LNCaP clone FGC (cell line): Measurements from ENCODE around the gene MAST4.

Experiments
- DNase-seq: peaks from one replicate; pipeline ENCODE4 v3.0.0-alpha.2; 2011; ENCODE audit warnings: low read depth
- H3K4me3 ChIP-seq: 2 replicates; pipeline ENCODE4 v1.5.1; 2011; ENCODE audit warnings: mild to moderate bottlenecking, low read depth, low read length, control low read depth
- TF ChIP-seq, protein P1 (sequence below): IDR thresholded peaks from 2 replicates; pipeline ENCODE4 v1.5.1; 2012; ENCODE audit warnings: mild to moderate bottlenecking; ENCODE audit not compliant: control insufficient read depth, insufficient read depth; ENCODE audit errors: extremely low read depth

MAST4 gene

DNA sequence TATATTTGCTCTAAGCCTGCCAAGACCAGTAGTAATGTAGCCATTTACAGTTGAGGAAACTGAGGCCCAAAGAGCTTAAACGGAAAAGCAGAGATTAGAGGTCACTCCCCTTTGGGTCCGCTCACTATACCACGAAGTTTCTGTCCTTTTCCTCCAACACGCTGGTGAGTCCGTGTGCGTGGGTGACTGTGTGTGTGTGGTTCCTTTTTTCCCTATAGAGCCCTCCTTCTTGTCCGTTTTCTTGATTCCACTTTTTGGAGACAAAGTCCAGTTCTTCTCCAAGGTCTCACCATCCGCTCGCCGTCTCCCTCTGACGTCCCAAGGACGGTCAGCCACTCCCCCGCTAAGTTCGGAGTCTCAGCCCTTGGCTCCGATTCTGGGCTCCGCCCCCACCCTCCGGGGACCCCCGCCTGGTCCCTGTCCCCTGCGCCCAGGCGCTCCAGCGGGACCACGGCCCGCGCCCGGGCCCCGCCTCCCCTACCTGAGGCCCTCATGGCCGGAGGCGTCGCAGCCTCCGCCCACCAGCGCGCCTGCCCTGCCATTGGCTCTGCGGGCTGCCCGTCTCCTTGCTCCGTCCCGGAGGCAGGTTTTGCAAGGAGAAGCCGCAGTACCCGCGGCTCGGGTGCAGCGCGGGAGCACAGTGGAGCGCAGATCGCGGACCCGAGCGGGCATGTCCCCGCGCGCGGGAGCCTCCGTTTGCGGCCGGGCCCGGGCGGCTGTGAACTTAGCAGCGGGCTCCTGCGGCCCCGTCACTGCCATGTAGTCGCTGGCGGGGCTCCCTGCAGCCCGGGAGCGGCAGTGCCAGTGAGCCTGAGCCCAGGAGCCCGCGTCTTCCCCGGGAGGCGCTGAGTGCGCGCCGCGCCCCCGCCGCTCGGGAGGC is at the start of gene MAST4:
MAST4 (plus strand) TSS at position 638 of the 880 bp plus-strand sequence. CDS start 263 bp downstream, outside the sequence.
- H3K4me3 ChIP-seq: peak within 1 kb of the TSS; percentile 64
- TF ChIP-seq, protein P1, sequence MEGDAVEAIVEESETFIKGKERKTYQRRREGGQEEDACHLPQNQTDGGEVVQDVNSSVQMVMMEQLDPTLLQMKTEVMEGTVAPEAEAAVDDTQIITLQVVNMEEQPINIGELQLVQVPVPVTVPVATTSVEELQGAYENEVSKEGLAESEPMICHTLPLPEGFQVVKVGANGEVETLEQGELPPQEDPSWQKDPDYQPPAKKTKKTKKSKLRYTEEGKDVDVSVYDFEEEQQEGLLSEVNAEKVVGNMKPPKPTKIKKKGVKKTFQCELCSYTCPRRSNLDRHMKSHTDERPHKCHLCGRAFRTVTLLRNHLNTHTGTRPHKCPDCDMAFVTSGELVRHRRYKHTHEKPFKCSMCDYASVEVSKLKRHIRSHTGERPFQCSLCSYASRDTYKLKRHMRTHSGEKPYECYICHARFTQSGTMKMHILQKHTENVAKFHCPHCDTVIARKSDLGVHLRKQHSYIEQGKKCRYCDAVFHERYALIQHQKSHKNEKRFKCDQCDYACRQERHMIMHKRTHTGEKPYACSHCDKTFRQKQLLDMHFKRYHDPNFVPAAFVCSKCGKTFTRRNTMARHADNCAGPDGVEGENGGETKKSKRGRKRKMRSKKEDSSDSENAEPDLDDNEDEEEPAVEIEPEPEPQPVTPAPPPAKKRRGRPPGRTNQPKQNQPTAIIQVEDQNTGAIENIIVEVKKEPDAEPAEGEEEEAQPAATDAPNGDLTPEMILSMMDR: no peak
- peak; percentile 82 for DNase-seq

DNA sequence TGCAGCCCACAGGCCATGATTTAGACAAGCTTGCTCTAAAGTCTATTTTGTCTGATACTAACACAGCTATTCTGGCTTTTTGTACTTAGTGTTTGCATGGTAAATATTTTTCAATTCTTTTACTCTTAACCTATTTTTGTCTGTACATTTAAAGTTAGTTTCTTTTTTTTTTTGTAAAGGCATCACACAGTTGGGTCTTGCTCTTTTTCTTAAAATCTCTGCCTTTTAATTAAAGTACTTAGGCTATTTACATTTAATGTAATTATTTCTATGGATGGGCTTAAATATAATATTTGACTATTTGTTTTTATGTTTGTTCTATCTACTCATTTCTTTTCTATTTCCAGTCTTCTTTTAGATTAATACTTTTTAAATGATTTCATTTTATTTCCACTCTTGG is 49.7 kb upstream of the MAST4 start:
- no peak for DNase-seq
- no peak overlapping the region for H3K4me3 ChIP-seq
- TF ChIP-seq, protein P1: no peak

DNA sequence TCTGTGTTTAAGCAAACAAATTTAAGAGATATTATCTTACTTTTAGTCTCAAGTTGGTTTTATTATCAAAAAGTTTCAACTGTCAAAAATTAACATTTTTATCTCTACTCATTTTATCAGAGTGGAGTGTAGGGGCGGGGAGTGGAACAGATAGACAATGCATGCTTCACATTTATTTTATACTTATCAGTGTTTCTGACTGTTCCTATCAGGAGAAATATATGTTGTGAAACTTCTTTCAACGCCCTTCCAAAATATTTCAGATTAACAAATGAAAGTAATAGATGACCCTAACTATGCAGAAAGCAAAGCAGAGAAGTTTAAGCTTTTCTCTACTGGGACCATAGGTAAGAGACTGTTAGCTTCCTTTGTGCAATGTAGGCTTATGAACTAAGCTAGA is 44.9 kb upstream of the MAST4 start:
- TF ChIP-seq, protein P1: no peak
- DNase-seq: no peak

DNA sequence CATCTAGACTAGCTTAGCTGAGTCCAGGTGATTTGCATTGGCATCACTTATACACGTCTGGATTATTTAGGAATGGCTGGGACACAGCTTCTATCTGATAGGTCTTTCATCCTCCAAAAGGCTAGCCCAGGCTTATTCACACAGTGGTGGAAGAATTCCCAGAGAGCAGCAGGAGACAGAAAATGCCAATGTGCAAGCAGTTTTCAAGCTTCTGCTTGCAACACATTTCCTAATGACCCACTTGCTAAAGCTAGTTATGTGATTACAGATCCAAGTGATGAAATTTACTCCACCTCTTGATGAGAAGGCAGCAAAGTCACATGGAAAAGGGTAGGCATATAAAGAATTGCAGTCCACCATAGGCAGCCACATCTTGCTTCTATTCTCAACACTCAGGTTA is 44.2 kb upstream of the MAST4 start:
- TF ChIP-seq, protein P1: no peak
- no peak for DNase-seq
- H3K4me3 ChIP-seq: no peak overlapping the region

More for the DNA sequence above, 44.9 kb upstream of the MAST4 start:
- H3K4me3 ChIP-seq: no peak overlapping the region

DNA sequence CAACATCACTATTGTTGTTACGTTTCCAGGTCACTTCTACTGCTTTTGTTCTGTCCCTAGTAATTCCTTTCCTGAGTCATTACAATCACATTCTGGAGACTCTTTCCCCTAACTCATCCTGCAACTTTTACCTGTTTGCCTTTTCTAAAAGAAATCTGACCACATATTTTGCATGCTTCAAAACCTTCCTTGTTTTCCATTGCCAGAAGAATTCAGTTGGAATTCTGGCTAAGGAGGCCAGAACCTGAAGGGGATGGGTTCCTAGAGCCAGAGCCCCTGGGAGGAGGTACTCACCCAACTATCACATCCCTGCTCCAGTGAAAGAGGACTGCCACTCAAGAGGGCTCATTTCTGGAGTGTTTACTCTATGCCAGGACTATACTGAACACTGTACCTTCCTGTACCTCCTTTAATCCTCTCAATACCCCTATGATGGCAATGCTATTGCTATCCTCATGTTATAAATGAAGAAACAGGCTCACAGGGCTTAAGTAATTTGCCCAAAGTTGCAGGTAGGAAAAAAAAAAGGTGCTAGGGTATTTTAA is 42.8 kb upstream of the MAST4 start:
- DNase-seq: no peak
- TF ChIP-seq, protein P1: no peak

DNA sequence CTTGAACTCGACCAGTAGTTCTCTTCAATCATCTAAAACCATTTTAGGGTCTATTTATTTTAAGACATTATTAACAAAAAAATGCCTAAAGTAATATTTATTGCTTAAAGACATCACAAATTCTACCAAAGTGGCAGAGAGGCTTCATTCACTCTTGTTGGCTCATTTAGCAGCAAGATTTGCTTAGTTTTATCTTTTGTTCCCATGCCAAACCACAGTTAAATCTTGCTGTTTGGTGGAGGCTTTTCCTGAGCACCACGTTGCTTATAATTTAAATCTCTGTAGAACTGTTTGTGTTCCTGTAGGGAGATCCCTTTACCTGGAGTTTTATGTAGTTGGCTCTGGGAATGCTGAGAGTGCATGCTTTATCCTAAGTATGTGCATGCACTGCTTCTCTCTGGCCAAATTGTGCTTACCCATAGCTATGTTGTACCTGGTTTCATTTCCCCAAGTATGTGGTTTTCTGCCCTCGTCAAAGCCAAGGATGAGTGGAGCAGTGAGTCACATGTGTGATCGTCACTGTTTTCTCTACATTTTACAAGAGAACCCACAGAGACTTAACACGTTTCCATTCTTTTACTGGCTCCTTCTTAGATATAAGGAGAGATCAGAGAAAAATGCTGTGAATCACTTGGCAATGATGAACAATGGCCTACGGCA is 42.1 kb upstream of the MAST4 start:
- no peak for DNase-seq
- TF ChIP-seq, protein P1: no peak
- no peak overlapping the region for H3K4me3 ChIP-seq

More for the DNA sequence above, 42.8 kb upstream of the MAST4 start:
- no peak overlapping the region for H3K4me3 ChIP-seq
